K562 (cell line): ENCODE data around the gene CTNNBL1.

Experiments
- BMI1 ChIP-seq: fragments of 150-350 bp; IDR thresholded peaks from 2 replicates; pipeline ENCODE4 v1.6.1; 2014; ENCODE audit warnings: low read length
- GATAD2A ChIP-seq: fragments of 450-650 bp; IDR thresholded peaks from 2 replicates; pipeline ENCODE4 v1.6.1; 2017
- IRF9 ChIP-seq: fragments of 450-650 bp; IDR thresholded peaks from 2 replicates; pipeline ENCODE4 v1.6.1; 2016; ENCODE audit warnings: missing biosample characterization, missing genetic modification characterization
- NR2C1 ChIP-seq, 2 experiments: fragments of 450-650 bp; IDR thresholded peaks; 2 replicates each; pipeline ENCODE4 v1.6.1; 2017; ENCODE audit warnings: mild to moderate bottlenecking in 2 of 2, antibody characterized with exemption in 1 of 2, inconsistent platforms in 1 of 2, missing compliant biosample characterization in 1 of 2, missing genetic modification characterization in 1 of 2
- PTTG1 ChIP-seq: fragments of 450-650 bp; IDR thresholded peaks from 2 replicates; pipeline ENCODE4 v1.6.1; 2016; ENCODE audit warnings: low read depth, mild to moderate bottlenecking, missing genetic modification characterization, missing compliant biosample characterization
- RNF219 ChIP-seq: fragments of 250-450 bp; sonication (Bioruptor Pico); IDR thresholded peaks from 2 replicates; pipeline ENCODE4 v1.5.0; 2022; ENCODE audit warnings: mild to moderate bottlenecking
- ZFP36 ChIP-seq: fragments of 150-350 bp; IDR thresholded peaks from 2 replicates; pipeline ENCODE4 v1.6.1; 2018; ENCODE audit warnings: low read length, low read depth; ENCODE audit not compliant: partially characterized antibody

- no peak for TF ChIP-seq NR2C1 (IDR thresholded peaks at IDR 0.05)
- no peak for TF ChIP-seq NR2C1 (tag; IDR thresholded peaks at IDR 0.05)
- no peak for TF ChIP-seq ZFP36
- no peak for TF ChIP-seq RNF219 (CRISPR knock-in tag)
- no peak for TF ChIP-seq GATAD2A
- no peak for TF ChIP-seq BMI1
- TF ChIP-seq PTTG1 (tag) = no peak
- TF ChIP-seq IRF9 = no peak
Observed at GRCh38 chr20:37894454-37894853, 200.6 kb downstream of the CTNNBL1 start.
